Fibroblast of villous mesenchyme (primary cell): Measurements from ENCODE around the gene DVL1. TPM values are rescaled to one million over a fixed set of nuclear protein-coding genes. Genes with fewer than 3 reads are reported as not detected.
A peak's percentile ranks its signal among the peaks of the same experiment; 100 is the strongest.

ENCODE experiments used
- DNase-seq: peaks from one replicate; pipeline ENCODE4 v3.0.0-alpha.2; 2010; ENCODE audit warnings: low read depth
- H3K4me3 ChIP-seq: 2 replicates; pipeline ENCODE4 v1.5.1; 2011; ENCODE audit warnings: low read depth, mild to moderate bottlenecking, low read length
- total RNA-seq: library from RNA; depleted of rRNA; stranded (reverse); fragments of >200 nt; gene quantifications from 2 replicates; pipeline ENCODE4 v1.2.3, GENCODE V29; 2012
- TF ChIP-seq, protein P1 (sequence below): IDR thresholded peaks from 2 replicates; pipeline ENCODE4 v1.5.1; 2012; ENCODE audit warnings: low read depth, mild to moderate bottlenecking, low read length; ENCODE audit not compliant: insufficient read depth

DVL1 gene
- total RNA-seq, 1 donor = 69.5 TPM

DNA sequence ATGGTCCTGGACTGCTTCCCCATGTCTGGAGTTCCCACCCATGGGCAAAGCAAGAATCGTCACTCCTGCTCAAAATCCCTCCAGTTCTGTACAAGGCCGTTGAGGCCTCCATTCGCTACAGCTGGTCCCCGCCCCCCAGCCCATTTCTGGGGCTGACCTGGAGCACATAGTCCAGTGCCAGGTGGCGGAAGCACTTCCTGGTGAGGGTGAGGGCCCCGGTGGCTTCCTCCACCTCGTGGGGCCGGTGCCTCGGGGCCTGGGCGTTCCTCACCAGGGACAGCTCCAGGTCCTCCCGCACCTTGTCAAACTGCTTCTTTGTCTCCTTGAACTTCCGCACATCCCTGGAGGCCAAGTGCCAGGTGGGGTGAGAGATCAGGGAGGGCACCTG lies 48.9 kb downstream of the DVL1 start:
- H3K4me3 ChIP-seq = no peak overlapping the region
- TF ChIP-seq, protein P1, sequence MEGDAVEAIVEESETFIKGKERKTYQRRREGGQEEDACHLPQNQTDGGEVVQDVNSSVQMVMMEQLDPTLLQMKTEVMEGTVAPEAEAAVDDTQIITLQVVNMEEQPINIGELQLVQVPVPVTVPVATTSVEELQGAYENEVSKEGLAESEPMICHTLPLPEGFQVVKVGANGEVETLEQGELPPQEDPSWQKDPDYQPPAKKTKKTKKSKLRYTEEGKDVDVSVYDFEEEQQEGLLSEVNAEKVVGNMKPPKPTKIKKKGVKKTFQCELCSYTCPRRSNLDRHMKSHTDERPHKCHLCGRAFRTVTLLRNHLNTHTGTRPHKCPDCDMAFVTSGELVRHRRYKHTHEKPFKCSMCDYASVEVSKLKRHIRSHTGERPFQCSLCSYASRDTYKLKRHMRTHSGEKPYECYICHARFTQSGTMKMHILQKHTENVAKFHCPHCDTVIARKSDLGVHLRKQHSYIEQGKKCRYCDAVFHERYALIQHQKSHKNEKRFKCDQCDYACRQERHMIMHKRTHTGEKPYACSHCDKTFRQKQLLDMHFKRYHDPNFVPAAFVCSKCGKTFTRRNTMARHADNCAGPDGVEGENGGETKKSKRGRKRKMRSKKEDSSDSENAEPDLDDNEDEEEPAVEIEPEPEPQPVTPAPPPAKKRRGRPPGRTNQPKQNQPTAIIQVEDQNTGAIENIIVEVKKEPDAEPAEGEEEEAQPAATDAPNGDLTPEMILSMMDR = no peak
- DNase-seq = no peak

DNA sequence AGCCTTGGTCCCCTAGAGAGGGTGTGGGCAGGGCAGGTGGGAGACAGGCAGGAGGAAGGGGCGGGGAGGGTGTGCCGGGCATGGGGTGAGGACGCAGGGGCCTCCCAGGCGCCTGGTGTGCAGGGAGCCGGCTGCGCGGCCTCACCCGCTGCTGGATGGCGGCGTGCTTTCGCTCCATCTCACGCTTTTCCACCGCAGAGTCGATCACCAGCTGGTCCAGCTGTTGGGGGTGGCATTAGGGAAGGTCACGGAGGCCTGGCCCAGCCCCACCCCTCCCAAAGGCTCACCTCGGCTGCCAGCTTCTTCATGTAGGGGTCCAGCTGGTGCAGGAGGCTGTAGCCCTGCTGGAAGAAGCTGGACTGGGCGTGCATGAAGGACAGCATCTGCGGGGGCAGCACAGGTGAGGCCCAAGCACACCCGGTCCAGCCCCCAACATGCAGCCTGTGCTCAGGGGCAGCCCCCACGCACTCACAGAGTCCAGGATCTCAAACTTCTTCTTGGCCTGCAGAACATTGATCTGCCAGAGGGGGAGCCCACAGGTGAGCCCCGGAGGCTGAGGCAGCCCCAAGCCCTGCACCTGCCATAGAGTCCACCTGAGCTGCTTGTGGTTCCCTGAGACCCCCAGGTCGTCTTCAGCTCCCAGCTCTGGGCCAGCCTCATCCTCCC lies 49.4 kb downstream of the DVL1 start:
- TF ChIP-seq, protein P1 = peak; percentile 32
- DNase-seq = no peak
- H3K4me3 ChIP-seq = no peak overlapping the region

DNA sequence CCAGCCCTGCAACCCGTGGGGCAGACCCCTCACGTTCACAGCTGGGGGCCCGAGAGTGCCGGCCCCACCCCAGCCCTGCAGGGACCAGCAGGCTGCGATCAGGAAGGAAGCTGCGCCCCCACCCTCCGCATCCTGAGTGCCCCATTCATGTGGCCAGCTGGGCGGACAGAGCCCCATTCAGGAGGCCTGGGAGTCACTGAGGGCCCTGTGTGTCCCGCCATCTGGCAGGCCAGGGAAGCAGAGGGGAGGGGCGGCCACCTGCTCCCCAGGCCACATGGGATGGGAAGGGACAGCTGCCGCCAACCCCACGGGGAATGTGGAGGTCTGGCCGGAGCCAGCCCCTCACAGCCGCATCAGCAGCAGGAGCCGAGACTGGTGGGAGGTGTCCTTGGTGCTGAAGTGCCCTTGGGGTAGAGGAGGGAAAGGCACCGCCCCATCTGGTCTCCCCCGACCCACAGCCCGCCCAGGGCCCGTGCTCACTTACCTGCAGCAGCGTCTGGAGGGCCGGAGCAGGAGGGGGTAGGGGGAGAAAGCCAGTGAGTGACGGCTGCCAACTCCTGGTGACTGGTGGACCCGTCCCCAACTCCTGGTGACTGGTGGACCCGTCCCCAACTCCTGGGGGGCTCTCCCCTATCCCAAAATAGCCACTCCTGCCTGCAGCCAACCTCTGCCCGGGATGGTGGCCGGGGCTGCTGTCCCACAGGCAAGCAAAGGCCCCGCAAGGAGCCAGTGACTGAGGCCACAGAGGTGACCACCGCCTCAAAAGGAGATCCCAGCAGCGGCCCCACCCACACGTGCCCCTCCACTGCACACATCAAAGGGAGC lies 50.1 kb downstream of the DVL1 start:
- no peak overlapping the region for H3K4me3 ChIP-seq
- DNase-seq = no peak
- TF ChIP-seq, protein P1 = no peak

DNA sequence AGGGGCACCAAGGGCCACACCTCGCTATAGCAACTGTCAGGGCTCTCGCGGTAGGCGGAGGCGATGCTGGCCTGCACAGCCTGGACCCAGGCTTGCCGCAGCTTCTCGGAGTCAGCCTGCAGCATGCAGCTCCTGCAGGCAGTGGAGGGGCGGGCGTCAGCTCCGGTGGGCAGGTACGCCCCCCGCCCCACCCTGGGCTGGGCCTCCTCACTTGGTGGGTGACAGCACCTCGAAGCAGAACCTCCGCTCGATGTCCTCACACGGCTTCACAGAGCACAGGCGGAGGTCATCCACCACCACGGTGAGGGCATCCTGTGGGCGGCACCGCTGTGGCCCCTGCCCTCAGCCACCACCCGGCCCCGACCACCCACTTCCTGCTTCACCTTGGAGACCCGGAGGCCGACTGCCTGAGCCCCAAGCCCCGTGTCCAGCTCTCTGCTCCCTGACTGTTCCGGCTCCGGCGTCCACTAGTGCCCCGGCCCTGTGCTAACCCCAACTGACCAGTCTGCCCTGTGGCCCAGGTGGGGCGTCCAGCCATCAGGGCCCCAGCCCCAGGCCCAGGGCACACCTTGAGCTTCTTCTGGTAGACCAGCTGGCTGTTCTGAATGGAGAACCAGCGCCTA lies 51.3 kb downstream of the DVL1 start:
- TF ChIP-seq, protein P1 = no peak
- no peak overlapping the region for H3K4me3 ChIP-seq
- no peak for DNase-seq

DNA sequence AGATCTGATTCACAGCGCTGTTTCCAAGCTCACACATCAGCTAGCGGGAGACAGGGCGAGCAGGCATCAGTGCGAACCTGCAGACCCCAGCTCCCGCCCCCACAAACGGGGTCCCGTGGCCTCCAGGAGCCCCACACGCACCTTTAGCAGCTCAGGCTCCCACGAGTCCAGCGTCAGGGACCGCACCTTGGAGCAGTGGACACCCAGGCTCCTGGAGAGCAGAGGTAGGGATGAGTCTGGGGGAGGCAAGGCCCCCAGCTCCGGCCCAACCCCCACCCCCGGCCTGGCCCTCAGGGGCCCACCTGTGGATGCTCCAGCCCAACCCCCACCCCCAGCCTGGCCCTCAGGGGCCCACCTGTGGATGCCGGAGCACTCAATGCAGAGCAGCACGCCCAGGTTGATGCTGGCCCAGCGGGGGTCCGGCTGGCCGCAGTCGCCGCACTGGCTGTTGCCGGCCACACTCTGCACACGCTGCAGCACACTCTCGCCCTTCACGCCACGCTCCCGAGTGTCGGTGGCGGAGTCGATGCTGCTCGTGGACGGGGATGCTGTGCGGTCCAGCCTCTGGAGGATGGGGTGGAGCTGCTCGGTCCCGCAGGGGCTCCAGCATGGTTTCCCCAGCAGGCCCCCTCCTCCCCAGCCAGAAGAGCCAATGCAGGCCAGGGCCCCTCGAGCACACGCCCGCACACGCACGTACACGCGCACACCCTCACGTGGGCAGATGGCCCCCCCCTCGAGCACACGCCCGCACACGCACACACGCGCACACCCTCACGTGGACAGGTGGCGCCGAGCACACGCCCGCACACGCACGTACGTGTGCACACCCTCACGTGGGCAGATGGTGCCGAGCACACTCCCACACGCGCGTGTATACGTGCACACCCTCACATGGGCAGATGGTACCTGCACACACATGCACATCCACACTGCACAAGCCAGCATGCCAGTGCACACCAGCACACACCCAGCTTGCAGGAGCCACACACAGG lies 52.9 kb downstream of the DVL1 start:
- no peak overlapping the region for H3K4me3 ChIP-seq
- DNase-seq = no peak
- TF ChIP-seq, protein P1 = no peak
